Measurements from ENCODE around the gene TGM5.

TGM5 gene

GRCh38 chr15:43220991-43221403, 45.7 kb downstream of the TGM5 start, which contains the start of gene EPB42:
Gene EPB42, minus strand, starts transcription at chr15:43221018. Its CDS starts 193 bp downstream, at chr15:43220825.
- Mint-ChIP-seq H3K27ac (no peak within 1 kb of the TSS), H3K9me3 (no peaks in the 10 kb centered on the region), H3K27me3 (ENCODE audit: low read depth) (peaks cover 20% of the 10 kb centered on the region), H3K36me3 (ENCODE audit: low read depth) (no peaks in the 10 kb centered on the region), H3K4me3 (no peak within 1 kb of the TSS), H3K4me1 (no peaks in the 10 kb centered on the region)
- TF ChIP-seq CTCF (IDR thresholded peaks at IDR 0.05; ENCODE audit: unreplicated experiment in 3 of 3), result no peak

GRCh38 chr15:43219929-43220928, 46.5 kb downstream of the TGM5 start:
- no peak overlapping the region for H3K4me3 Mint-ChIP-seq
- H3K36me3 Mint-ChIP-seq (ENCODE audit: low read depth), result no peaks in the 10 kb centered on the region
- H3K9me3 Mint-ChIP-seq, result no peaks in the 10 kb centered on the region
- H3K27ac Mint-ChIP-seq, result no peak overlapping the region
- TF ChIP-seq CTCF (IDR thresholded peaks at IDR 0.05; ENCODE audit: unreplicated experiment in 3 of 3), result no peak
- no peaks in the 10 kb centered on the region for H3K4me1 Mint-ChIP-seq
- peaks cover 14% of the 10 kb centered on the region for H3K27me3 Mint-ChIP-seq (ENCODE audit: low read depth)

GRCh38 chr15:43218908-43219706, 47.6 kb downstream of the TGM5 start:
- Mint-ChIP-seq H3K36me3 (ENCODE audit: low read depth) (no peaks in the 10 kb centered on the region), H3K27me3 (ENCODE audit: low read depth) (peaks cover 17% of the 10 kb centered on the region), H3K4me3 (no peak overlapping the region), H3K4me1 (no peaks in the 10 kb centered on the region), H3K9me3 (no peaks in the 10 kb centered on the region), H3K27ac (no peak overlapping the region)
- TF ChIP-seq CTCF (IDR thresholded peaks at IDR 0.05; ENCODE audit: unreplicated experiment in 3 of 3), result peak in 1 of 3 experiments; percentile 22

GRCh38 chr15:43215961-43216360, 50.8 kb downstream of the TGM5 start:
- H3K4me1 Mint-ChIP-seq, result no peaks in the 10 kb centered on the region
- no peaks in the 10 kb centered on the region for H3K36me3 Mint-ChIP-seq (ENCODE audit: low read depth)
- H3K27ac Mint-ChIP-seq, result no peak overlapping the region
- TF ChIP-seq CTCF (IDR thresholded peaks at IDR 0.05; ENCODE audit: unreplicated experiment in 3 of 3), result no peak
- no peak overlapping the region for H3K4me3 Mint-ChIP-seq
- peaks cover 14% of the 10 kb centered on the region for H3K27me3 Mint-ChIP-seq (ENCODE audit: low read depth)
- no peaks in the 10 kb centered on the region for H3K9me3 Mint-ChIP-seq

- Mint-ChIP-seq H3K27ac (no peak overlapping the region), H3K36me3 (ENCODE audit: low read depth) (no peaks in the 10 kb centered on the region), H3K27me3 (ENCODE audit: low read depth) (peaks cover 20% of the 10 kb centered on the region), H3K9me3 (no peaks in the 10 kb centered on the region), H3K4me1 (no peaks in the 10 kb centered on the region), H3K4me3 (no peak overlapping the region)
- TF ChIP-seq CTCF (IDR thresholded peaks at IDR 0.05; ENCODE audit: unreplicated experiment in 3 of 3), result no peak
Measured at GRCh38 chr15:43214592-43215295, 52.0 kb downstream of the TGM5 start.
